Natural killer cell (primary cell): Measurements from ENCODE around the gene GSS. TPM values are rescaled to one million over a fixed set of nuclear protein-coding genes. Genes with fewer than 3 reads are reported as not detected.

Source experiments
- ATAC-seq, 3 donors: fragments of 150-1000 bp in 2 of 3; fragments of 200-7000 bp in 1 of 3; cut with Tn5 transposase; 1 replicate in 1 of 3; 2 replicates in 2 of 3; pipeline ENCODE4 v1.10.0; 2021; ENCODE audit warnings: mild to moderate bottlenecking in 2 of 3, moderate library complexity in 2 of 3
- DNase-seq, 2 donors: peaks; one replicate each; pipeline versions ENCODE4 v3.0.0 to v3.0.0-alpha.2; 2013 to 2021; ENCODE audit warnings: mixed read lengths in 1 of 2
- H3K27ac ChIP-seq: one replicate; pipeline ENCODE4 v1.5.1; 2013; ENCODE audit warnings: mild to moderate bottlenecking, low read length
- H3K27me3 ChIP-seq: one replicate; pipeline ENCODE4 v1.6.1; 2013; ENCODE audit warnings: low read length; ENCODE audit not compliant: control insufficient read depth, insufficient read depth
- H3K36me3 ChIP-seq: one replicate; pipeline ENCODE4 v1.6.1; 2013; ENCODE audit warnings: low read length; ENCODE audit not compliant: control insufficient read depth, insufficient read depth
- H3K4me1 ChIP-seq: one replicate; pipeline ENCODE4 v1.6.1; 2013; ENCODE audit warnings: low read length; ENCODE audit not compliant: control insufficient read depth, insufficient read depth
- H3K4me3 ChIP-seq: one replicate; pipeline ENCODE4 v1.5.1; 2013; ENCODE audit warnings: low read length
- H3K9me3 ChIP-seq: one replicate; pipeline ENCODE4 v1.6.1; 2013; ENCODE audit warnings: low read length; ENCODE audit not compliant: control insufficient read depth, insufficient read depth
- H3K27ac Mint-ChIP-seq, 2 donors: one replicate each; pipeline ENCODE4 v1.8.0; 2022; ENCODE audit warnings: mild to moderate bottlenecking in 2 of 2, mixed read lengths in 2 of 2, moderate library complexity in 1 of 2
- H3K27me3 Mint-ChIP-seq, 2 donors: one replicate each; pipeline ENCODE4 v1.8.0; 2022; ENCODE audit warnings: low read depth in 2 of 2, mixed read lengths in 2 of 2
- H3K36me3 Mint-ChIP-seq: one replicate; pipeline ENCODE4 v1.8.0; 2022; ENCODE audit warnings: mixed read lengths
- H3K4me1 Mint-ChIP-seq, 2 donors: one replicate each; pipeline ENCODE4 v1.8.0; 2022; ENCODE audit warnings: mixed read lengths in 2 of 2
- H3K4me3 Mint-ChIP-seq: one replicate; pipeline ENCODE4 v1.8.0; 2022; ENCODE audit warnings: mild to moderate bottlenecking, moderate library complexity, mixed read lengths
- H3K9me3 Mint-ChIP-seq, 2 donors: one replicate each; pipeline ENCODE4 v1.8.0; 2022; ENCODE audit warnings: mixed read lengths in 2 of 2
- WGBS: methylation state at CpG from one replicate; pipeline ENCODE4 v1.1.7; 2013; ENCODE audit warnings: missing lambda C conversion rate; ENCODE audit not compliant: insufficient coverage; 5-methylcytosine and 5-hydroxymethylcytosine counted together
- intact Hi-C: fragments of 100-400 bp; cut with micrococcal nuclease; formaldehyde crosslinking; loops from one replicate; pipeline ENCODE4 v1.14.2; 2022
- total RNA-seq, 4 donors: library from RNA; stranded (reverse); fragments of 120-200 nt in 1 of 4; gene quantifications; one replicate each; pipeline versions ENCODE4 v1.2.3 to v1.2.4, GENCODE V29; 2013 to 2022
- TF ChIP-seq, protein P1 (sequence below): fragments of 200-600 bp; IDR thresholded peaks from one replicate; pipeline ENCODE4 v1.8.0; 2022; ENCODE audit warnings: antibody characterized with exemption

Gene GSS
- total RNA-seq, 3 donors from 2014 or later (not counting 1 experiment from before 2014, with no cell fraction given): 27.4 to 35.4 (median 30.3) TPM

DNA sequence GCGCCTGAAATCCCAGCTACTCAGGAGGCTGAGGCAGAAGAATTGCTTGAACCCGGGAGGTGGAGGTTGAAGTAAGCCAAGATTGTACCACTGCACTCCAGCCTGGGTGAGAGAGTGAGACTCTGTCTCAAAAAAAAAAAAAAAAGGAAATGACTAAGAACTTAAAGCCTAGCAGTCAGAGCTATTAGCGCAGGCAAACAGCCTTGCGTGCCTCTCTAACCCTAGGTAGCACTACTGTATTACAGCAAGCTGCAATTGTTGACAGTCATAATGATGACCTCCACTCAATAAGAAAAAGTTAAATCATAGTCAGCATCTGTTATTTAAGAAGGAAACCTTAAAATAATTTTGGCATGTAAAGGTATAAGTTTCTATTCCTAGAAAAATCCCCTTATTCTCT lies 14.4 kb downstream of the GSS start:
- Mint-ChIP-seq H3K27ac (no peak overlapping the region), H3K4me1 (no peaks in the 10 kb centered on the region), H3K4me3 (no peak overlapping the region), H3K36me3 (no peaks in the 10 kb centered on the region), H3K27me3 (no peaks in the 10 kb centered on the region), H3K9me3 (no peaks in the 10 kb centered on the region)
- WGBS: 86% methylated on average over 4 of the region's 4 CpGs
- ATAC-seq: no peak
- no peaks in the 10 kb centered on the region for H3K27me3 ChIP-seq
- no peaks in the 10 kb centered on the region for H3K4me1 ChIP-seq
- no peaks in the 10 kb centered on the region for H3K9me3 ChIP-seq
- peaks cover 45% of the 10 kb centered on the region for H3K36me3 ChIP-seq
- DNase-seq: no peak
- TF ChIP-seq, protein P1, sequence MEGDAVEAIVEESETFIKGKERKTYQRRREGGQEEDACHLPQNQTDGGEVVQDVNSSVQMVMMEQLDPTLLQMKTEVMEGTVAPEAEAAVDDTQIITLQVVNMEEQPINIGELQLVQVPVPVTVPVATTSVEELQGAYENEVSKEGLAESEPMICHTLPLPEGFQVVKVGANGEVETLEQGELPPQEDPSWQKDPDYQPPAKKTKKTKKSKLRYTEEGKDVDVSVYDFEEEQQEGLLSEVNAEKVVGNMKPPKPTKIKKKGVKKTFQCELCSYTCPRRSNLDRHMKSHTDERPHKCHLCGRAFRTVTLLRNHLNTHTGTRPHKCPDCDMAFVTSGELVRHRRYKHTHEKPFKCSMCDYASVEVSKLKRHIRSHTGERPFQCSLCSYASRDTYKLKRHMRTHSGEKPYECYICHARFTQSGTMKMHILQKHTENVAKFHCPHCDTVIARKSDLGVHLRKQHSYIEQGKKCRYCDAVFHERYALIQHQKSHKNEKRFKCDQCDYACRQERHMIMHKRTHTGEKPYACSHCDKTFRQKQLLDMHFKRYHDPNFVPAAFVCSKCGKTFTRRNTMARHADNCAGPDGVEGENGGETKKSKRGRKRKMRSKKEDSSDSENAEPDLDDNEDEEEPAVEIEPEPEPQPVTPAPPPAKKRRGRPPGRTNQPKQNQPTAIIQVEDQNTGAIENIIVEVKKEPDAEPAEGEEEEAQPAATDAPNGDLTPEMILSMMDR: no peak
- H3K4me3 ChIP-seq: no peak overlapping the region
- no peak overlapping the region for H3K27ac ChIP-seq
- intact Hi-C loops: no loop called here

DNA sequence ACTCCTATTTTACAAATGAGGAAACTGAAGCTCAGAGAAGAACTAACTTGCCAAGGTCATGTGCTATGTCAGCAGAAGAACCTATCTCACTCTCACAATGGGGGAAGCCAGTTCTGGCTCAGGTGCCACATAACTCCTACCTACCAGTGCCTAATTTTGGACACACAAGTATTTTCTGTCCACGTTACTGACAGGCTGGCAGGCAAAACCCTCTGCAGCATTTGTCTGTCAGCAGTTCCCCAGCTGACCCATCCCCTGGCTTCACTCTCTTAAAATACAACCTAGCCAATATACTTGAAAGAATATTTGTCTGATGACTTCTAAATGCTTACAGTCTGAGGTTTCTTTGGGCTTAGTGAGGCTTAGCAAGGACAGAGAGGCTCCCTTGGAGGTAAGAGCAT lies 15.5 kb downstream of the GSS start:
- ATAC-seq (no peak), DNase-seq (no peak)
- TF ChIP-seq, protein P1: no peak
- Histone ChIP-seq H3K4me1 (no peaks in the 10 kb centered on the region), H3K27me3 (no peaks in the 10 kb centered on the region), H3K36me3 (peaks cover 38% of the 10 kb centered on the region), H3K4me3 (no peak overlapping the region), H3K9me3 (no peaks in the 10 kb centered on the region), H3K27ac (no peak overlapping the region)
- no peak overlapping the region for H3K4me3 Mint-ChIP-seq
- no peaks in the 10 kb centered on the region for H3K4me1 Mint-ChIP-seq
- intact Hi-C loops: no loop called here
- WGBS: 93% methylated on average over 1 of the region's 1 CpG
- no peaks in the 10 kb centered on the region for H3K9me3 Mint-ChIP-seq
- no peak overlapping the region for H3K27ac Mint-ChIP-seq
- H3K36me3 Mint-ChIP-seq: no peaks in the 10 kb centered on the region
- no peaks in the 10 kb centered on the region for H3K27me3 Mint-ChIP-seq

DNA sequence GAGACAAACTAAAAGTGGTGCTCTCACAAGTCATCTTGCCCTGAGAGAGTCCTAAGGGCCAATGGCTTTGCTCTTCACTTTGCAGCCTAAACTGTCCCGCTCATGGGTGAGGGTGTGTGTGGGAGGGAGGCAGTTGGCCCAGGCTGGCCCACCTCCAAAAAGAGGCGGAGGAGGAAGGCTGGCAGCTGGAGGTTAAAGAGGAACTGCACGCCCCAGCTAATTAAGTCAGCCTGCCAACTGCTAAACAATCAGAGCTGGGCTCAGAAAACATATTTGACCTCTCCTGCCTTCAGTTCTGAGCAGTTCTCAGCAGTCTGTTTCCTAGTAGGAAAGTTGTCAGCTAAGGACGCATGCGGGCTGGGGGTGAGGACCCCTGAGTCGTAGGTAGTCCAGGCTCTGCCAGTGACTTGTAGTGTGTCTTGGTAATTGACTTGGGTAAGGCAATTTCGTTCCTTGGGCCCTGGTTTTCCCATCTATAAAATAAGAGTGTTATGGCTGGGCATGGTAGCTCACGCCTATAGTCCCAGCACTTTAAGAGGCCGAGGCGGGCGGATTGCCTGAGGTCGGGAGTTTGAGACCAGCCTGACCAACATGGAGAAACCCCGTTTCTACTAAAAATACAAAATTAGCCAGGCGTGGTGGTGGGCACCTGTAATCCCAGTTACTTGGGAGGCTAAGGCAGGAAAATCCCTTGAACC lies 17.0 kb downstream of the GSS start:
- peaks cover 44% of the 10 kb centered on the region for H3K36me3 ChIP-seq
- ATAC-seq (no peak), DNase-seq (no peak)
- no peaks in the 10 kb centered on the region for H3K4me1 Mint-ChIP-seq
- no peaks in the 10 kb centered on the region for H3K9me3 ChIP-seq
- no peak overlapping the region for H3K4me3 Mint-ChIP-seq
- no peaks in the 10 kb centered on the region for H3K27me3 ChIP-seq
- no peaks in the 10 kb centered on the region for H3K27me3 Mint-ChIP-seq
- H3K4me3 ChIP-seq: no peak overlapping the region
- no peaks in the 10 kb centered on the region for H3K9me3 Mint-ChIP-seq
- H3K36me3 Mint-ChIP-seq: no peaks in the 10 kb centered on the region
- no peak overlapping the region for H3K27ac ChIP-seq
- WGBS: 77% methylated on average over 13 of the region's 14 CpGs
- no peak overlapping the region for H3K27ac Mint-ChIP-seq
- H3K4me1 ChIP-seq: no peaks in the 10 kb centered on the region
- intact Hi-C loops: no loop called here
- TF ChIP-seq, protein P1: no peak

DNA sequence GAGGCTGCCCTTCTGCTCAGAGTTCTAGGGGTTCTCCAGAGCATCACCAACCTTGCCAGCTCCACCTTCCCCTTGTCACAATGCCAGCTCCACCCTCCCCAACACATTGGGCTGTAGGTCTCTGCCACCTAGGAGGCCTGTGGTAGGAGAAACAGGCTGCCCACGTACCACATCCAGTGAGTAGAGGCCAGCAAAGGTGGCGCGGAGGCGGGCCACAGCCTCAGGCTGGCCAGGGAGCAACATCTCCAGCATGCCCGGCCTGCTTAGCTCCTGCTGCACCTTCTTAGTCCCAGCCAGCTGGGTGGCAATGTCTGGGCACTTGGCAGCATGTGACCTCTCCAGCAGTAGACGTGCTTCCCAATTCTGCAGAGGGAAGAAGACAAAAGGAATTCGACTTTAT lies 23.8 kb downstream of the GSS start:
- Mint-ChIP-seq H3K27ac (no peak overlapping the region), H3K4me1 (no peaks in the 10 kb centered on the region), H3K9me3 (no peaks in the 10 kb centered on the region), H3K4me3 (no peak overlapping the region), H3K27me3 (no peaks in the 10 kb centered on the region), H3K36me3 (peaks cover 12% of the 10 kb centered on the region)
- TF ChIP-seq, protein P1: no peak
- ATAC-seq (no peak), DNase-seq (no peak)
- Histone ChIP-seq H3K4me1 (no peaks in the 10 kb centered on the region), H3K36me3 (peaks cover 32% of the 10 kb centered on the region), H3K9me3 (no peaks in the 10 kb centered on the region), H3K27me3 (no peaks in the 10 kb centered on the region), H3K4me3 (no peak overlapping the region), H3K27ac (no peak overlapping the region)
- intact Hi-C loops: no loop called here
- WGBS: 94% methylated on average over 7 of the region's 7 CpGs
